Measurements from ENCODE around the gene NKAPL. TPM values are rescaled to one million over a fixed set of nuclear protein-coding genes. Genes with fewer than 3 reads are reported as not detected.

NKAPL gene
- total and polyA plus RNA-seq, 2 donors (not counting 1 experiment from before 2014, with no cell fraction given): 1.2 to 3.3 TPM

DNA sequence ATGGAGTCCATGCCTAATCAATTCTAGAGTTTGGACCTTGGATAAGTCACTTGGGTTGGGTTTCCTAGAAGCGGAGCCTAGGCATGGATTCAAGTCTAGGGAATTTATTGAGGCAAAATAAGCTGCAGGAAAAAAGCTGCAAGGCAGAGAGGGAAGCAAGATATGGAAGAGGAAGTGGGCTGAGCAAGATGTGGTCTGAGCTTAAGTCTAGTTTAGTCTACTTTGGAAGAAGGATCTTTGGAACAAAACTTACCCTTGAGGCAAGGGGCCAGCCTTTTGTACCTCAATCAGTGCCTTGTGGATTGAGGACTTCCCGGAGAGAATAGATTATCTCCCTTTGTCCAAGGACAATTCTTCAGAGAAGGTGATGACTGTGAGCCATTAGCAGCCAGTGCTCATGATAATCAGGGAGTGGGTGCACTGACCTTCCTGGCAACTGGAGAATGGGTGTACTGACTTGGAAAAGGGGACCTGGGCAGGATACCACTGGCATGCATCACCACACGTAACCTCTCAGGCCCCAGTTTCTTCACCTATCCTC is 23.1 kb upstream of the NKAPL start:
- H3K27ac ChIP-seq (ENCODE audit: insufficient read depth, low read length): no peak overlapping the region
- no peaks in the 10 kb centered on the region for H3K4me1 ChIP-seq (ENCODE audit: control insufficient read depth, extremely low read depth, insufficient read depth, low read length)
- H3K4me3 ChIP-seq (replicated peaks in 1 of 4; ENCODE audit: control extremely low read depth in 1 of 4, insufficient read depth in 1 of 4, low read depth in 3 of 4, low read length in 4 of 4): no peak overlapping the region
- peaks cover 8% of the 10 kb centered on the region for H3K36me3 ChIP-seq (ENCODE audit: control insufficient read depth, insufficient read depth, low read length)
- no peaks in the 10 kb centered on the region for H3K9me3 ChIP-seq (ENCODE audit: control insufficient read depth, insufficient read depth, low read depth, low read length)
- TF ChIP-seq, protein P1, sequence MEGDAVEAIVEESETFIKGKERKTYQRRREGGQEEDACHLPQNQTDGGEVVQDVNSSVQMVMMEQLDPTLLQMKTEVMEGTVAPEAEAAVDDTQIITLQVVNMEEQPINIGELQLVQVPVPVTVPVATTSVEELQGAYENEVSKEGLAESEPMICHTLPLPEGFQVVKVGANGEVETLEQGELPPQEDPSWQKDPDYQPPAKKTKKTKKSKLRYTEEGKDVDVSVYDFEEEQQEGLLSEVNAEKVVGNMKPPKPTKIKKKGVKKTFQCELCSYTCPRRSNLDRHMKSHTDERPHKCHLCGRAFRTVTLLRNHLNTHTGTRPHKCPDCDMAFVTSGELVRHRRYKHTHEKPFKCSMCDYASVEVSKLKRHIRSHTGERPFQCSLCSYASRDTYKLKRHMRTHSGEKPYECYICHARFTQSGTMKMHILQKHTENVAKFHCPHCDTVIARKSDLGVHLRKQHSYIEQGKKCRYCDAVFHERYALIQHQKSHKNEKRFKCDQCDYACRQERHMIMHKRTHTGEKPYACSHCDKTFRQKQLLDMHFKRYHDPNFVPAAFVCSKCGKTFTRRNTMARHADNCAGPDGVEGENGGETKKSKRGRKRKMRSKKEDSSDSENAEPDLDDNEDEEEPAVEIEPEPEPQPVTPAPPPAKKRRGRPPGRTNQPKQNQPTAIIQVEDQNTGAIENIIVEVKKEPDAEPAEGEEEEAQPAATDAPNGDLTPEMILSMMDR (conservative IDR thresholded peaks at IDR 0.05 in 1 of 2, IDR thresholded peaks at IDR 0.05 in 1 of 2; ENCODE audit: low read depth in 1 of 2, low read length in 2 of 2): no peak
- TF ChIP-seq EZH2 (IDR thresholded peaks at IDR 0.05; ENCODE audit: low read length, missing control alignments): no peak
- no peak overlapping the region for H2AFZ ChIP-seq (ENCODE audit: low read length)
- no peaks in the 10 kb centered on the region for H3K27me3 ChIP-seq (ENCODE audit: control insufficient read depth, insufficient read depth, low read length)
- no peak overlapping the region for H3K9ac ChIP-seq (ENCODE audit: insufficient read depth, low read length)
- H3K79me2 ChIP-seq (ENCODE audit: control insufficient read depth, insufficient read depth, low read length): no peaks in the 10 kb centered on the region
- no peak overlapping the region for H3K4me2 ChIP-seq (ENCODE audit: extremely low read depth, insufficient read depth, low read length)
- no peaks in the 10 kb centered on the region for H4K20me1 ChIP-seq (ENCODE audit: control insufficient read depth, extremely low read depth, insufficient read depth, low read length)
- no peak for DNase-seq (ENCODE audit: low read depth in 2 of 2)

DNA sequence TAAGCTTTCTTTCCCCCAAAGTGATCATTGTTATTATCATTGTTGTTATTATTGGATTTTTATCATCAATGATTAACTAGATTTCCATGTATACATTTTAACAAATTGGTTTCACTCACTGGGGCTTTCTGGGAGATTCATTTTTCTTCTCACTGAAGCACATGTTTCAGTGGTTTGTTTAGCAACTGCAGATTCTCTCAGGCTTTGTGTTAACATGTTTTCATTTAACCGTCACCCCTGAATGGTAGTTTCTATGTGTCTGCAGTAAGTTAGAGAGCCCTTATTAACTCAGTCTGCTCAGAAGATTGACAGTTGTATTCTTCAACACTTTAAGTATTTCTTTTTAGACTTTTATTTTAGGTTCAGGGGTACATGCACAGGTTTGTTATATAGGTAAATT is 19.5 kb upstream of the NKAPL start:
- Histone ChIP-seq H3K27me3 (ENCODE audit: control insufficient read depth, insufficient read depth, low read length) (no peaks in the 10 kb centered on the region), H3K9me3 (ENCODE audit: control insufficient read depth, insufficient read depth, low read depth, low read length) (no peaks in the 10 kb centered on the region), H3K79me2 (ENCODE audit: control insufficient read depth, insufficient read depth, low read length) (no peaks in the 10 kb centered on the region), H3K4me1 (ENCODE audit: control insufficient read depth, extremely low read depth, insufficient read depth, low read length) (no peaks in the 10 kb centered on the region), H3K4me3 (replicated peaks in 1 of 4; ENCODE audit: control extremely low read depth in 1 of 4, insufficient read depth in 1 of 4, low read depth in 3 of 4, low read length in 4 of 4) (no peak overlapping the region), H3K36me3 (ENCODE audit: control insufficient read depth, insufficient read depth, low read length) (peaks cover 3% of the 10 kb centered on the region), H3K27ac (ENCODE audit: insufficient read depth, low read length) (no peak overlapping the region), H4K20me1 (ENCODE audit: control insufficient read depth, extremely low read depth, insufficient read depth, low read length) (no peaks in the 10 kb centered on the region), H3K4me2 (ENCODE audit: extremely low read depth, insufficient read depth, low read length) (no peak overlapping the region), H2AFZ (ENCODE audit: low read length) (no peak overlapping the region), H3K9ac (ENCODE audit: insufficient read depth, low read length) (no peak overlapping the region)
- TF ChIP-seq, protein P1 (conservative IDR thresholded peaks at IDR 0.05 in 1 of 2, IDR thresholded peaks at IDR 0.05 in 1 of 2; ENCODE audit: low read depth in 1 of 2, low read length in 2 of 2): no peak
- TF ChIP-seq EZH2 (IDR thresholded peaks at IDR 0.05; ENCODE audit: low read length, missing control alignments): no peak
- no peak for DNase-seq (ENCODE audit: low read depth in 2 of 2)

DNA sequence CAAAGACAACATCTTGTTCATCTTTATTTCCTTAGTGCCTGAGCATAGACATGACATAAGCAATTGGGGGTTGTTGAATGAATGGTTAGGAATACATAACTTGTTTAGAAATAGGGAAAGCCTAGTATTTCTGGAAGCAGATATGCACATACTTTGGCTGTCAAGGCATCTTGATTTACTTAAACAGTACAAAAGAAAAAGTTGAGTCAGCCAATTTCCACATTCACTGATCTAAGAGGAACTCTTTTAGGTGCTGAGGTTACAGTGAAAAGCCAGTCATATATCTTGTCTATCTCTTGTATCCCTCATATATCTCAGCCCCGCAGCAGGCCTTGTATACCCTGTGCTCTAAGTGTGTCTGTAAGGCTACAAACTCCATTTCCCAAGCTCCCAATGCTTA is 18.6 kb upstream of the NKAPL start:
- Histone ChIP-seq H3K36me3 (ENCODE audit: control insufficient read depth, insufficient read depth, low read length) (peaks cover 3% of the 10 kb centered on the region), H3K27ac (ENCODE audit: insufficient read depth, low read length) (no peak overlapping the region), H3K79me2 (ENCODE audit: control insufficient read depth, insufficient read depth, low read length) (no peaks in the 10 kb centered on the region), H3K4me3 (replicated peaks in 1 of 4; ENCODE audit: control extremely low read depth in 1 of 4, insufficient read depth in 1 of 4, low read depth in 3 of 4, low read length in 4 of 4) (no peak overlapping the region), H3K9ac (ENCODE audit: insufficient read depth, low read length) (no peak overlapping the region), H3K9me3 (ENCODE audit: control insufficient read depth, insufficient read depth, low read depth, low read length) (no peaks in the 10 kb centered on the region), H3K27me3 (ENCODE audit: control insufficient read depth, insufficient read depth, low read length) (no peaks in the 10 kb centered on the region), H4K20me1 (ENCODE audit: control insufficient read depth, extremely low read depth, insufficient read depth, low read length) (no peaks in the 10 kb centered on the region), H3K4me1 (ENCODE audit: control insufficient read depth, extremely low read depth, insufficient read depth, low read length) (no peaks in the 10 kb centered on the region), H3K4me2 (ENCODE audit: extremely low read depth, insufficient read depth, low read length) (no peak overlapping the region), H2AFZ (ENCODE audit: low read length) (no peak overlapping the region)
- no peak for DNase-seq (ENCODE audit: low read depth in 2 of 2)
- TF ChIP-seq EZH2 (IDR thresholded peaks at IDR 0.05; ENCODE audit: low read length, missing control alignments): no peak
- TF ChIP-seq, protein P1 (conservative IDR thresholded peaks at IDR 0.05 in 1 of 2, IDR thresholded peaks at IDR 0.05 in 1 of 2; ENCODE audit: low read depth in 1 of 2, low read length in 2 of 2): no peak

Data from fibroblast of lung (primary cell).